Measurements from ENCODE around the gene KCNIP4.

KCNIP4 gene

DNA sequence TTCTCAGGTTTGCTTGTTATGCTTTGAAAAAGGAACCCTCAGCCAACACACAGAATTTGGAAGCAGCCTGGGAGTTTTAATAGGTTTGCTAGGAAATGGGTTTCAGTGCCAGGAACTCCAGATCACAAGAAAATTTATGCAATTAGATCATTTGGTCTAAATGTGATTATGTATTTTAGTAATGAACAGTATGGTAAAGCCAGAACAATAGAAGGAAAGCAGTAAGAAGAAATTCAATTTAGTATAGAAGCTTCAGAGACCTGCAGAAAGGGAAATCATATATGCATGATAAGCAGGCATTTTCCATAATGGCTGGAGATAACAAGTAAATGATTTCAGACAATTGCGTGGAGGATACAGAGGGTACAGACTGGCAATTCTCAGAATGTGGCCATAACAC is 184.7 kb downstream of the KCNIP4 start:
- no peak overlapping the region for H3K4me3 ChIP-seq (ENCODE audit: low read length)
- no peak for DNase-seq (ENCODE audit: low read depth)
- TF ChIP-seq, protein P1, sequence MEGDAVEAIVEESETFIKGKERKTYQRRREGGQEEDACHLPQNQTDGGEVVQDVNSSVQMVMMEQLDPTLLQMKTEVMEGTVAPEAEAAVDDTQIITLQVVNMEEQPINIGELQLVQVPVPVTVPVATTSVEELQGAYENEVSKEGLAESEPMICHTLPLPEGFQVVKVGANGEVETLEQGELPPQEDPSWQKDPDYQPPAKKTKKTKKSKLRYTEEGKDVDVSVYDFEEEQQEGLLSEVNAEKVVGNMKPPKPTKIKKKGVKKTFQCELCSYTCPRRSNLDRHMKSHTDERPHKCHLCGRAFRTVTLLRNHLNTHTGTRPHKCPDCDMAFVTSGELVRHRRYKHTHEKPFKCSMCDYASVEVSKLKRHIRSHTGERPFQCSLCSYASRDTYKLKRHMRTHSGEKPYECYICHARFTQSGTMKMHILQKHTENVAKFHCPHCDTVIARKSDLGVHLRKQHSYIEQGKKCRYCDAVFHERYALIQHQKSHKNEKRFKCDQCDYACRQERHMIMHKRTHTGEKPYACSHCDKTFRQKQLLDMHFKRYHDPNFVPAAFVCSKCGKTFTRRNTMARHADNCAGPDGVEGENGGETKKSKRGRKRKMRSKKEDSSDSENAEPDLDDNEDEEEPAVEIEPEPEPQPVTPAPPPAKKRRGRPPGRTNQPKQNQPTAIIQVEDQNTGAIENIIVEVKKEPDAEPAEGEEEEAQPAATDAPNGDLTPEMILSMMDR (conservative IDR thresholded peaks at IDR 0.05; ENCODE audit: low read depth, low read length) = no peak

DNA sequence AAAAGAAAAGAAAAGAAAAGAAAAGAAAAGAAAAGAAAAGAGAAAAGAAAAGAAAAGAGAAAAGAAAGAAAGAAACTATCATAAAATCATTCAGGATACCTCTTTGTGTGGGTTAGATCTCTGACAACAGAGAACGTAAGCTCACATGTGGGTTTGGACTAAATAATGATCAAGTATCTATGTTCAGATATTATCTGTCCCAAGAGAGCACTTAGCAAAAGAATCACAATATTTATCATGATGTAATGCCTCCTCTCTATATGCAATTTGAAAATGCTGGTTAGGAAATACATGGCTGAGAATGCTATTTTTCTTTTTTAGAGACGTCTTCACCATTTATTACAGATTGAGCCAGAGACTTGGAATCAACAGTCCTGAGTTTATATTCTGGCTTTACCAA is 191.3 kb downstream of the KCNIP4 start:
- H3K4me3 ChIP-seq (ENCODE audit: low read length) = no peak overlapping the region
- no peak for DNase-seq (ENCODE audit: low read depth)
- TF ChIP-seq, protein P1 (conservative IDR thresholded peaks at IDR 0.05; ENCODE audit: low read depth, low read length) = no peak

DNA sequence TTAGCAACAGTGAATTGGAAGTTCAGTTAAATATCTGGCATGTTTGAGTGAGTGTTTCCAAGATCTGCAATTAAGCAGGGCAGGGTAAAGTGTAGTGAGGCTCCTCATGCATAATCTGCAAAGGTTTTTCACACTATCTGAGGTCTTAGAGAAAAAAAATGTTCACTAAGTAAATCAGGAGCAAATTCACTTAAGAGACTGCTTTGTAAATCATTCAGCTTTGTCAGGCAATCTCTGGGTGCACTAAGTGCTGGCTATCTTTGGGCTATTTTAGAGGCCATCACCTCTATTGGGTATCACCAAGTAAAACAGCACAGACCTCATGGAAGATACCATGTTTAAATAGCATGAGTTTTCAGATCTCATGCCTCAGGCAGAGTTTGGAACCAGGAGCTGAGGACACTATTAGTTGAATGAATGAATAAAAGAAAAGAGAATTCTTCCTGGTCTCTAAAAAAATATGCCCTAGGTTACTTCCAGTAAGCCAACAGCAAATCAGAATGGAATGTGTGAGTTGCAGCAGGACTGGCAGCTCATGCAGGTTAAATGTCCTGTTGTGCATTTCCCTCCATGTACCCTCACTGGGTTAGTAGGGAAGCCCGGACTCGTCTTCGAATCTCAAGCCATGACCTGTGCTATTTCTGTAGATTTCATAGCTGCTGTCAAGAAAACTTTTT is 195.3 kb downstream of the KCNIP4 start:
- TF ChIP-seq, protein P1 (conservative IDR thresholded peaks at IDR 0.05; ENCODE audit: low read depth, low read length) = no peak
- no peak for DNase-seq (ENCODE audit: low read depth)
- no peak overlapping the region for H3K4me3 ChIP-seq (ENCODE audit: low read length)

DNA sequence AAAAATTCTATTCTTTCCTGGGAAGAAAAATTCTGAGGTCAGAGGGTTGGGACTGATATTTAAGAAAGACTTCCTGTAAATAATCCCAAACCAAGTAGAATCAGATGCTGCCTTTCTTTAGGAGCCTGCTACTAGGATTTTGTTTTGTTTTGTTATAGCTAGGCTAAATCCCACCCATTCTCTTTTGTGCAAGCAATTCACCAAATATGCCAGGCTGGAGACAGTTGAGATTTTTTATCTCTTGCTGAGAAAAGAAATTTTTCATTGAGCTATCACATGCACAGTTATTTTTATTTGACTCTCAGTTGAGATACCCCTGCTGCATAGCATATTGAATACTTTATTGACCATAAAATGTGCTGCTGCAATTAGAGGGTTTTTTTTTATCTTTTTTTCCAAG is 196.0 kb downstream of the KCNIP4 start:
- TF ChIP-seq, protein P1 (conservative IDR thresholded peaks at IDR 0.05; ENCODE audit: low read depth, low read length) = no peak
- H3K4me3 ChIP-seq (ENCODE audit: low read length) = no peak overlapping the region
- no peak for DNase-seq (ENCODE audit: low read depth)

DNA sequence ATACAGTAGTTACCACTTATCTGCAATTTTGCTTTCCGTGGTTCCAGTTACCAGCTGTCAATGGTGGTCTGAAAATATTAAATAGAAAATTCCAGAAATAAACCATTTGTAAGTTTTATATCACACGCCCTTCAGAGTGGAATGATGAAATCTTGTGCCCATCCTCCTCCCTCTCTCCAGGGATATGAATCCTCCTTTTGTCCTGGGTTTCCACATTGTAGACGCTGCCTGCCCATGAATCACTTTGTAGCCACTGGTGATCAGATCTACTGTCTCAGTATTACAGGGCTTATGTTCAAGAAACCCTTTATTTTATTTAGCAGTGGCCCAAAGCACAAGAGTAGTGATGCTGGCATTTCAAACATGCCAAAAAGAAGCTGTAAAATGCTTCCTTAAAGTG is 198.6 kb downstream of the KCNIP4 start:
- TF ChIP-seq, protein P1 (conservative IDR thresholded peaks at IDR 0.05; ENCODE audit: low read depth, low read length) = no peak
- DNase-seq (ENCODE audit: low read depth) = no peak
- no peak overlapping the region for H3K4me3 ChIP-seq (ENCODE audit: low read length)

DNA sequence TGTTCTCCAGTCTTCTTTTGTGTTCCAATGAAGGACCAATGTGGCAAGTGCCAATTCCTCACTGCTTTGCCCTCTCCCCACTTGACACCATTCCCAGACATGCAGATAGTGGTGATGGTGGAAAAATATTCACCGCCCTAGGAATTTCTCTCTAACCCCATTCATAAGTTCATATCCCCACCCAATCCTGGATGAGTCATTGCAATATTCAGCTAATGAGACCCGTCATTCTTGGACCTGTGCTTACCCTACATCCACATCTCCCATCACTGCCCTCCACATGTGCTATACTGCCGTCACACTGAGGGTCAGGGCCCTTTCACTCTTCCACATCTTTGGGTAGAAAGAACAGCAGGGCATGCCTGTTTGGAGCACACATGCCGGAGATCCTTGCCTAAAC is 199.2 kb downstream of the KCNIP4 start:
- TF ChIP-seq, protein P1 (conservative IDR thresholded peaks at IDR 0.05; ENCODE audit: low read depth, low read length) = no peak
- DNase-seq (ENCODE audit: low read depth) = no peak
- no peak overlapping the region for H3K4me3 ChIP-seq (ENCODE audit: low read length)

DNA sequence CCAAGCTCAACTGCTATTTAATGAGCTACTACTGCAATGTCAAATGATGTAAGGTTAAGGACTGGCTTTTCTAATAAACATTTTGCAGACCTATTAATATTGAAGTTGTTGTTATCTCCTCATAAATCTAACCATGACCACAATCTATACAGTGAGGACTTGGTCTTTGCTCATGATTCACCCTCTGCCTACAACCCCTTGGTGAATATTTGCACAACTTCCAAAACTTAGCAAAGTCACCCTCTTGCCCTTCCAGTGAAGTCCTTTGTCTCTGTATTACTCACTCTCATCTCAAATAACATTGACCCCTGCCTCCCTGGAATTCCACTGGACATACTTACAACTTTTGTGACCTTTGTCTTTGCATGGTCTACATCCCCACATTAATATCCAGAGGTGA is 204.5 kb downstream of the KCNIP4 start:
- DNase-seq (ENCODE audit: low read depth) = no peak
- H3K4me3 ChIP-seq (ENCODE audit: low read length) = no peak overlapping the region
- TF ChIP-seq, protein P1 (conservative IDR thresholded peaks at IDR 0.05; ENCODE audit: low read depth, low read length) = no peak

All from retinal pigment epithelial cell (primary cell).